GM23338 (cell line): ENCODE data around the gene ROGDI. TPM values are rescaled to one million over a fixed set of nuclear protein-coding genes. Genes with fewer than 3 reads are reported as not detected.

Source experiments
- ATAC-seq: fragments of 200-7000 bp; cut with Tn5 transposase; 3 replicates; pipeline ENCODE4 v1.9.1; 2020
- DNase-seq: peaks from one replicate; pipeline ENCODE4 v3.0.0-alpha.2; 2015; ENCODE audit warnings: low spot score
- H2AFZ ChIP-seq: fragments of 200-600 bp; sonication (generic); 2 replicates; pipeline ENCODE4 v1.8.0; 2016; ENCODE audit warnings: antibody characterized with exemption, mild to moderate bottlenecking, moderate library complexity
- H3F3A ChIP-seq: fragments of 200-600 bp; sonication (generic); replicated peaks from 2 replicates; pipeline ENCODE4 v1.8.0; 2017; ENCODE audit warnings: antibody characterized with exemption, mixed run types, low read depth
- H3K27ac ChIP-seq: fragments of 200-600 bp; sonication (generic); 2 replicates; pipeline ENCODE4 v1.6.1; 2016; ENCODE audit warnings: low read depth
- H3K27me3 ChIP-seq: fragments of 200-600 bp; sonication (generic); 2 replicates; pipeline ENCODE4 v1.8.0; 2016; ENCODE audit warnings: mild to moderate bottlenecking, mixed run types, moderate library complexity; ENCODE audit not compliant: insufficient read depth
- H3K36me3 ChIP-seq: fragments of 200-600 bp; sonication (generic); 2 replicates; pipeline ENCODE4 v1.8.0; 2016; ENCODE audit warnings: mild to moderate bottlenecking; ENCODE audit not compliant: insufficient read depth
- H3K4me1 ChIP-seq: fragments of 200-600 bp; sonication (generic); 2 replicates; pipeline ENCODE4 v1.8.0; 2016; ENCODE audit warnings: mild to moderate bottlenecking, moderate library complexity; ENCODE audit not compliant: insufficient read depth
- H3K4me2 ChIP-seq: fragments of 200-600 bp; sonication (generic); 2 replicates; pipeline ENCODE4 v1.7.1; 2017; ENCODE audit warnings: mixed run types
- H3K4me3 ChIP-seq: fragments of 200-600 bp; sonication (generic); 2 replicates; pipeline ENCODE4 v1.6.1; 2016; ENCODE audit warnings: mixed run types
- H3K79me2 ChIP-seq: fragments of 200-600 bp; sonication (generic); replicated peaks from 2 replicates; pipeline ENCODE4 v1.8.0; 2017; ENCODE audit warnings: mild to moderate bottlenecking; ENCODE audit not compliant: insufficient read depth
- H3K9me2 ChIP-seq: fragments of 200-600 bp; sonication (generic); 2 replicates; pipeline ENCODE4 v1.8.0; 2017; ENCODE audit not compliant: insufficient read depth
- H4K20me1 ChIP-seq: fragments of 200-600 bp; sonication (generic); replicated peaks from 2 replicates; pipeline ENCODE4 v1.8.0; 2017; ENCODE audit warnings: mild to moderate bottlenecking; ENCODE audit not compliant: insufficient read depth
- H3K27ac Mint-ChIP-seq: 2 replicates; pipeline ENCODE4 v1.8.0; 2020; ENCODE audit warnings: inconsistent platforms, mild to moderate bottlenecking, moderate library complexity, mixed read lengths
- H3K27me3 Mint-ChIP-seq: 3 replicates; pipeline ENCODE4 v1.8.0; 2022; ENCODE audit warnings: low read depth, mild to moderate bottlenecking, moderate library complexity, mixed read lengths, inconsistent platforms; ENCODE audit not compliant: insufficient read depth, poor library complexity
- H3K36me3 Mint-ChIP-seq: 3 replicates; pipeline ENCODE4 v1.8.0; 2021; ENCODE audit warnings: low read depth, mild to moderate bottlenecking, inconsistent platforms, moderate library complexity, mixed read lengths
- H3K4me1 Mint-ChIP-seq: 3 replicates; pipeline ENCODE4 v1.8.0; 2020; ENCODE audit warnings: mild to moderate bottlenecking, inconsistent platforms, mixed read lengths
- H3K4me3 Mint-ChIP-seq: 3 replicates; pipeline ENCODE4 v1.8.0; 2021; ENCODE audit warnings: moderate library complexity, mild to moderate bottlenecking, inconsistent platforms, mixed read lengths
- H3K9me3 Mint-ChIP-seq: 3 replicates; pipeline ENCODE4 v1.8.0; 2020; ENCODE audit warnings: moderate library complexity, mild to moderate bottlenecking, inconsistent platforms, mixed read lengths
- CREB1 ChIP-seq: fragments of 250-450 bp; sonication (Bioruptor Pico); IDR thresholded peaks from 2 replicates; pipeline ENCODE4 v1.5.0; 2020; ENCODE audit warnings: low read depth, mild to moderate bottlenecking, moderate library complexity
- CTCF ChIP-seq, 2 experiments: fragments of 200-600 bp in 1 of 2; sonication (generic) in 1 of 2; conservative IDR thresholded peaks; 2 replicates each; pipeline versions ENCODE4 v1.5.1 to v1.6.1; 2016 to 2017; ENCODE audit warnings: antibody characterized with exemption in 2 of 2, low read depth in 2 of 2, mild to moderate bottlenecking in 2 of 2, moderate library complexity in 1 of 2
- ETS1 ChIP-seq: IDR thresholded peaks from 2 replicates; pipeline ENCODE4 v1.6.1; 2016; ENCODE audit warnings: antibody characterized with exemption
- EZH2 ChIP-seq: fragments of 200-600 bp; sonication (generic); IDR thresholded peaks from one replicate; pipeline ENCODE4 v1.8.0; 2017; ENCODE audit warnings: antibody characterized with exemption, mild to moderate bottlenecking, low read depth; ENCODE audit not compliant: unreplicated experiment
- EZH2phosphoT487 ChIP-seq: fragments of 200-600 bp; sonication (generic); IDR thresholded peaks from one replicate; pipeline ENCODE4 v1.8.1; 2018; ENCODE audit warnings: antibody characterized with exemption; ENCODE audit not compliant: unreplicated experiment
- JUNB ChIP-seq: IDR thresholded peaks from one replicate; pipeline ENCODE4 v1.6.1; 2016; ENCODE audit warnings: antibody characterized with exemption; ENCODE audit not compliant: unreplicated experiment
- NANOG ChIP-seq: IDR thresholded peaks from 2 replicates; pipeline ENCODE4 v1.6.1; 2016; ENCODE audit warnings: antibody characterized with exemption, borderline replicate concordance
- POLR2AphosphoS5 ChIP-seq: IDR thresholded peaks from 2 replicates; pipeline ENCODE4 v1.6.1; 2016; ENCODE audit warnings: antibody characterized with exemption, low read depth
- REST ChIP-seq: IDR thresholded peaks from one replicate; pipeline ENCODE4 v1.6.1; 2018; ENCODE audit warnings: antibody characterized with exemption; ENCODE audit not compliant: unreplicated experiment
- STAT1 ChIP-seq: IDR thresholded peaks from one replicate; pipeline ENCODE4 v1.6.1; 2016; ENCODE audit warnings: antibody characterized with exemption; ENCODE audit not compliant: unreplicated experiment
- ZNF114 ChIP-seq: fragments of 250-450 bp; sonication (Bioruptor Pico); IDR thresholded peaks from 2 replicates; pipeline ENCODE4 v1.5.0; 2020; ENCODE audit warnings: mild to moderate bottlenecking, moderate library complexity
- ZNF331 ChIP-seq: fragments of 250-450 bp; sonication (Bioruptor Pico); IDR thresholded peaks from 2 replicates; pipeline ENCODE4 v1.5.0; 2020; ENCODE audit warnings: low read depth, mild to moderate bottlenecking, moderate library complexity
- ZNF462 ChIP-seq: fragments of 250-450 bp; sonication (Bioruptor Pico); IDR thresholded peaks from 2 replicates; pipeline ENCODE4 v1.5.0; 2020; ENCODE audit warnings: mild to moderate bottlenecking, moderate library complexity
- polyA plus RNA-seq: library from polyadenylated mRNA; unstranded; fragments of >200 nt; fragmentation: Nextera tagmentation; extraction: Ambion mirVana; gene quantifications from 2 replicates; pipeline ENCODE4 v1.2.1, GENCODE V29; 2016
- total RNA-seq: library from RNA; depleted of rRNA; stranded (reverse); fragments of >200 nt; shearing (Covaris generic); gene quantifications from 2 replicates; pipeline ENCODE4 v1.2.3, GENCODE V29; 2014

The ROGDI gene
- total and polyA plus RNA-seq, 2 experiments from 2014 or later, result 30.3 to 38.8 TPM

GRCh38 chr16:4765511-4766474 is 36.6 kb downstream of the ROGDI start:
- Histone ChIP-seq H3K79me2 (peaks cover 17% of the 10 kb centered on the region), H3K27me3 (no peaks in the 10 kb centered on the region), H2AFZ (no peak overlapping the region), H3K36me3 (no peaks in the 10 kb centered on the region), H3K9me2 (no peaks in the 10 kb centered on the region), H4K20me1 (no peaks in the 10 kb centered on the region), H3K27ac (no peak overlapping the region), H3F3A (peaks cover 17% of the 10 kb centered on the region; the same call in 1 of the 2 replicates), H3K4me1 (peaks cover 19% of the 10 kb centered on the region), H3K4me2 (peak overlapping the region; percentile 91), H3K4me3 (peak overlapping the region; percentile 94)
- DNase-seq (no peak), ATAC-seq (no peak)
- Mint-ChIP-seq H3K4me3 (peak overlapping the region; percentile 88), H3K36me3 (peaks cover 38% of the 10 kb centered on the region), H3K9me3 (no peaks in the 10 kb centered on the region), H3K4me1 (peaks cover 21% of the 10 kb centered on the region), H3K27ac (peak overlapping the region; percentile 86), H3K27me3 (peaks cover 17% of the 10 kb centered on the region)
- no peak for TF ChIP-seq JUNB
- no peak for TF ChIP-seq ZNF114 (CRISPR knock-in tag)
- TF ChIP-seq POLR2AphosphoS5, result no peak
- no peak for TF ChIP-seq CREB1 (CRISPR knock-in tag)
- TF ChIP-seq ZNF462 (CRISPR knock-in tag), result no peak
- TF ChIP-seq EZH2phosphoT487, result no peak
- no peak for TF ChIP-seq ETS1
- no peak for TF ChIP-seq ZNF331 (CRISPR knock-in tag)
- TF ChIP-seq CTCF (conservative IDR thresholded peaks at IDR 0.05; ENCODE audit: low read depth in 2 of 2), result no peak
- no peak for TF ChIP-seq NANOG
- no peak for TF ChIP-seq REST
- no peak for TF ChIP-seq EZH2
- TF ChIP-seq STAT1, result no peak
